Uterus (tissue), 4 donors: Measurements from ENCODE around the gene KIAA1328. TPM values are rescaled to one million over a fixed set of nuclear protein-coding genes. Genes with fewer than 3 reads are reported as not detected.

ENCODE experiments used
- DNase-seq, 2 donors: peaks; one replicate each; pipeline ENCODE4 v3.0.0-alpha.2; 2019 to 2020
- H3K27ac ChIP-seq, 2 donors: fragments of 200-600 bp; sonication (generic); 1 replicate in 1 of 2; 2 replicates in 1 of 2; pipeline ENCODE4 v1.5.1; 2016 to 2018
- H3K27me3 ChIP-seq, 2 donors: fragments of 200-600 bp; sonication (generic); one replicate each; pipeline ENCODE4 v1.5.1; 2018 to 2019; ENCODE audit warnings: control low read depth in 1 of 2
- H3K36me3 ChIP-seq, 2 donors: fragments of 200-600 bp; sonication (generic); one replicate each; pipeline ENCODE4 v1.5.1; 2019; ENCODE audit warnings: control low read depth in 1 of 2
- H3K4me1 ChIP-seq, 2 donors: fragments of 200-600 bp; sonication (generic); one replicate each; pipeline ENCODE4 v1.5.1; 2018 to 2019; ENCODE audit warnings: control low read depth in 1 of 2
- H3K4me3 ChIP-seq, 2 donors: fragments of 200-600 bp; sonication (generic); 1 replicate in 1 of 2; 2 replicates in 1 of 2; pipeline ENCODE4 v1.5.1; 2018 to 2019; ENCODE audit warnings: mild to moderate bottlenecking in 1 of 2
- H3K9me3 ChIP-seq, 2 donors: fragments of 200-600 bp; sonication (generic); one replicate each; pipeline ENCODE4 v1.5.1; 2019; ENCODE audit warnings: control low read depth in 1 of 2
- CTCF ChIP-seq, 4 experiments: fragments of 200-600 bp in 2 of 4; fragments of 450-650 bp in 2 of 4; sonication (generic) in 2 of 4; IDR thresholded peaks; one replicate each; pipeline ENCODE4 v1.5.1; 2016 to 2019; ENCODE audit warnings: antibody characterized with exemption in 4 of 4, mild to moderate bottlenecking in 2 of 4, moderate library complexity in 1 of 4
- POLR2A ChIP-seq, 2 donors: fragments of 450-650 bp; IDR thresholded peaks; one replicate each; pipeline ENCODE4 v1.6.1; 2016; ENCODE audit warnings: antibody characterized with exemption in 2 of 2, mild to moderate bottlenecking in 1 of 2, moderate library complexity in 1 of 2
- intact Hi-C: fragments of 100-400 bp; cut with DNase I; formaldehyde crosslinking; loops from one replicate; pipeline ENCODE4 v1.15.1; 2023; ENCODE audit warnings: low total_unique reads
- total RNA-seq, 4 donors: library from RNA; depleted of rRNA in 3 of 4; stranded (reverse); fragments of >200 nt in 3 of 4; gene quantifications; one replicate each; pipeline versions ENCODE4 v1.1.0 to v1.2.4, GENCODE V29; 2014 to 2023
- donor health status: DM: yes; HTN: yes; CAD: no.

KIAA1328 gene
- total RNA-seq, 4 donors from 2014 or later = 16.5 to 55.1 (median 31.7) TPM

DNA sequence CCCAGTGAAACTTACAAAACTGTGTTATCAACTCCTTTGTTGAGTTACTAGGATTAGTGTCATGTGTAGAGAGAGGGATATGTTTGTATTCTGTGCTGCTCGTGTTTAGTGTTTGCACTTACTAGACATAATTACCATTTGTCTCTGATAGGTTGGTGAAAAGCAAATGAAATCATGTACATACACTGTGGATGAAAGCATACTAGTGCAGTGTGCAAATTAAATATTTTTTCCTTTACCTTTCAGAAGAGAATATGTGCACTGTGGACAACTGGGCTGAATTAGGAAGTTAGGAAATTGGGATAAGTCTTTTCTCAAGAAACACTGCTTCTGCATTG, 1.2 kb downstream of the KIAA1328 start:
- Histone ChIP-seq H3K9me3 (no peaks in the 10 kb centered on the region), H3K4me3 (no peak overlapping the region), H3K27me3 (no peaks in the 10 kb centered on the region), H3K4me1 (no peaks in the 10 kb centered on the region), H3K36me3 (no peaks in the 10 kb centered on the region), H3K27ac (no peak overlapping the region)
- no peak for TF ChIP-seq CTCF (IDR thresholded peaks at IDR 0.05)
- no peak for TF ChIP-seq POLR2A (IDR thresholded peaks at IDR 0.05)
- no peak for DNase-seq
- intact Hi-C loops = no loop called here

GRCh38 chr18:36831139-36831538, 2.2 kb downstream of the KIAA1328 start:
- TF ChIP-seq POLR2A (IDR thresholded peaks at IDR 0.05) (no peak), CTCF (IDR thresholded peaks at IDR 0.05) (no peak)
- Histone ChIP-seq H3K27me3 (no peaks in the 10 kb centered on the region), H3K4me3 (no peak overlapping the region), H3K27ac (no peak overlapping the region), H3K36me3 (no peaks in the 10 kb centered on the region), H3K4me1 (no peaks in the 10 kb centered on the region), H3K9me3 (no peaks in the 10 kb centered on the region)
- no peak for DNase-seq
- intact Hi-C loops = no loop called here

DNA sequence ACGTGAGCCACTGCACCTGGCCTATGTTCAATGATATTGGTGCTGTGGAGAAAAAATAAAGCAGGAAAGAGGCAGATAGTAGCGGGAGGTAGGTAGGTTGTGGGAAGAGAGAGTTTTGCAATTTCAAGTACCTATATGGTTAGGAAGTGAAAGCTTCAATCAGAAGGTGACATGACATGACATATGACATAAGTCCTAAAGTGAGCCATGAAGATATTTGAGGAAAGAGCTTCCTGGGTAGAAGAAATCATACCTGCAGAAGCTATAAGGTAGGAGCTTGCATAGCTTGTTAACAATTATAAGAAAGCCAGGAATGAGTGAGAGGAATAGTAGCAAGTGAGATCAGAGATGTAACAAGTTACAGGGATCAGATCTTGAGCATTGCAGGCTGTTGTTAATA, 4.2 kb downstream of the KIAA1328 start:
- Histone ChIP-seq H3K36me3 (no peaks in the 10 kb centered on the region), H3K4me1 (no peaks in the 10 kb centered on the region), H3K9me3 (no peaks in the 10 kb centered on the region), H3K4me3 (no peak overlapping the region), H3K27ac (no peak overlapping the region), H3K27me3 (no peaks in the 10 kb centered on the region)
- no peak for DNase-seq
- intact Hi-C loops = no loop called here
- no peak for TF ChIP-seq CTCF (IDR thresholded peaks at IDR 0.05)
- no peak for TF ChIP-seq POLR2A (IDR thresholded peaks at IDR 0.05)

GRCh38 chr18:36835927-36836326, 7.0 kb downstream of the KIAA1328 start:
- Histone ChIP-seq H3K4me1 (no peaks in the 10 kb centered on the region), H3K4me3 (no peak overlapping the region), H3K9me3 (no peaks in the 10 kb centered on the region), H3K36me3 (no peaks in the 10 kb centered on the region), H3K27me3 (no peaks in the 10 kb centered on the region), H3K27ac (no peak overlapping the region)
- TF ChIP-seq CTCF (IDR thresholded peaks at IDR 0.05) = no peak
- no peak for TF ChIP-seq POLR2A (IDR thresholded peaks at IDR 0.05)
- DNase-seq = no peak
- intact Hi-C loops = no loop called here

DNA sequence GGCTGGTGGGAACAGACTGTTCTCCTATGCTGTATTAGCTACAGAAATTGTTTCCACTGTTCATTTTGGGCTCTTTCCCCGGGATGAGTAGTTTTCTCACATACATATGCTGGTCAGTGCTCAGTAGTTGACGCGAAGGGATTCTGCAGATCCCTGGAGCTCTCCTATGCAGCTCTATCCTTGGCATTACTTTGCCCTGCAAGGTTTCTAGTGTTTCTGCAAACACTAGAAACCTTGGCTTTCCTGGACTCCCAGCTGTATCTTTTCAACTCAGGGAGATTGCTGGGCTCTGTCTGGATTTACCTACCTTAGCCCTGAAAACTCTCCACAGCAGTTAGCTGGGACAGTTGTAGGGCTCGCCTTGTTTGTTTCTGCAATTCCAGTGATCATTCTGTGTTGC, 10.9 kb downstream of the KIAA1328 start:
- Histone ChIP-seq H3K36me3 (no peaks in the 10 kb centered on the region), H3K4me1 (no peaks in the 10 kb centered on the region), H3K27me3 (no peaks in the 10 kb centered on the region), H3K4me3 (no peak overlapping the region), H3K9me3 (no peaks in the 10 kb centered on the region), H3K27ac (no peak overlapping the region)
- TF ChIP-seq POLR2A (IDR thresholded peaks at IDR 0.05) (no peak), CTCF (IDR thresholded peaks at IDR 0.05) (no peak)
- no peak for DNase-seq
- intact Hi-C loops = no loop called here
